IMR-90 (cell line): ENCODE results near the gene SNAP25. TPM values are rescaled to one million over a fixed set of nuclear protein-coding genes. Genes with fewer than 3 reads are reported as not detected.

ENCODE experiments used
- ATAC-seq: fragments of 200-7000 bp; cut with Tn5 transposase; 2 replicates; pipeline ENCODE4 v1.9.1; 2020; ENCODE audit warnings: low read depth, mild to moderate bottlenecking, moderate library complexity
- BruUV-seq: library from RNA; stranded (reverse); fragments of 400-500 nt; replicated peaks from 2 replicates; lab custom pipeline; 2021; lab: Mats Ljungman, UMichigan
- CTCF ChIA-PET: fragments of 300-600 bp; formaldehyde crosslinking; extraction: SDS; loops from one replicate; lab custom pipeline; 2021; ENCODE audit warnings: antibody characterized with exemption; lab: Yijun Ruan, JAX
- POLR2A ChIA-PET: fragments of 300-600 bp; sonication (Branson Sonifier 250); formaldehyde crosslinking; loops from one replicate; lab custom pipeline; 2022; ENCODE audit warnings: antibody characterized with exemption; ENCODE audit not compliant: unreplicated experiment; lab: Charles Lee
- DNase-seq: peaks from one replicate; pipeline ENCODE4 v3.0.0; 2013
- H2AFZ ChIP-seq: replicated peaks from 2 replicates; pipeline ENCODE3; 2013; ENCODE audit warnings: low read length, mild to moderate bottlenecking; ENCODE audit not compliant: poor library complexity
- H2AK5ac ChIP-seq: 2 replicates; pipeline ENCODE4 v1.6.1; 2013; ENCODE audit warnings: low read depth, low read length, inconsistent platforms
- H2AK9ac ChIP-seq: replicated peaks from 2 replicates; pipeline ENCODE3; 2013; ENCODE audit warnings: mild to moderate bottlenecking, low read depth, low read length, moderate library complexity; ENCODE audit not compliant: poor library complexity
- H2BK120ac ChIP-seq: 2 replicates; pipeline ENCODE4 v1.6.1; 2013; ENCODE audit warnings: low read depth, low read length, inconsistent platforms
- H2BK15ac ChIP-seq: 3 replicates; pipeline ENCODE4 v1.6.1; 2013; ENCODE audit warnings: low read depth, low read length, inconsistent platforms
- H2BK20ac ChIP-seq: 2 replicates; pipeline ENCODE4 v1.6.1; 2013; ENCODE audit warnings: low read depth, mild to moderate bottlenecking, inconsistent platforms, low read length, moderate library complexity
- H2BK5ac ChIP-seq: 2 replicates; pipeline ENCODE4 v1.6.1; 2013; ENCODE audit warnings: mild to moderate bottlenecking, low read depth, low read length, inconsistent platforms; ENCODE audit not compliant: poor library complexity, severe bottlenecking
- H3K14ac ChIP-seq: replicated peaks from 2 replicates; pipeline ENCODE4 v1.6.1; 2013; ENCODE audit warnings: low read depth, low read length, inconsistent platforms
- H3K18ac ChIP-seq: 2 replicates; pipeline ENCODE4 v1.6.1; 2013; ENCODE audit warnings: low read depth, low read length, control low read depth
- H3K23ac ChIP-seq: 2 replicates; pipeline ENCODE4 v1.6.1; 2013; ENCODE audit warnings: low read depth, low read length, inconsistent platforms
- H3K27ac ChIP-seq: 2 replicates; pipeline ENCODE4 v1.5.1; 2013; ENCODE audit warnings: mild to moderate bottlenecking, control low read depth, low read length; ENCODE audit not compliant: insufficient read depth
- H3K27me3 ChIP-seq: 2 replicates; pipeline ENCODE4 v1.6.1; 2013; ENCODE audit warnings: low read length; ENCODE audit not compliant: control insufficient read depth, insufficient read depth
- H3K36me3 ChIP-seq: 2 replicates; pipeline ENCODE4 v1.6.1; 2013; ENCODE audit warnings: low read length, mixed read lengths; ENCODE audit not compliant: control insufficient read depth, insufficient read depth
- H3K4ac ChIP-seq: 2 replicates; pipeline ENCODE4 v1.6.1; 2013; ENCODE audit warnings: low read depth, low read length, inconsistent platforms
- H3K4me1 ChIP-seq: 2 replicates; pipeline ENCODE4 v1.6.1; 2013; ENCODE audit warnings: low read length, mixed read lengths; ENCODE audit not compliant: control insufficient read depth, insufficient read depth
- H3K4me2 ChIP-seq: 2 replicates; pipeline ENCODE4 v1.6.1; 2013; ENCODE audit warnings: low read depth, mild to moderate bottlenecking, control low read depth, low read length, moderate library complexity
- H3K4me3 ChIP-seq: 2 replicates; pipeline ENCODE4 v1.5.1; 2013; ENCODE audit warnings: low read depth, mild to moderate bottlenecking, control low read depth, low read length, moderate library complexity; ENCODE audit not compliant: insufficient read depth
- H3K56ac ChIP-seq: 2 replicates; pipeline ENCODE4 v1.6.1; 2013; ENCODE audit warnings: low read length, inconsistent platforms; ENCODE audit not compliant: insufficient read depth; ENCODE audit errors: extremely low read depth
- H3K79me1 ChIP-seq, 2 experiments: 2 replicates each; pipeline ENCODE4 v1.6.1; 2013; ENCODE audit warnings: low read length in 2 of 2, inconsistent platforms in 1 of 2, low read depth in 1 of 2
- H3K9ac ChIP-seq: 2 replicates; pipeline ENCODE4 v1.6.1; 2013; ENCODE audit warnings: low read depth, low read length, control low read depth
- H3K9me1 ChIP-seq: 2 replicates; pipeline ENCODE4 v1.6.1; 2013; ENCODE audit warnings: low read length, inconsistent platforms; ENCODE audit not compliant: insufficient read depth
- H3K9me3 ChIP-seq: 2 replicates; pipeline ENCODE4 v1.6.1; 2013; ENCODE audit warnings: low read length; ENCODE audit not compliant: control insufficient read depth, insufficient read depth
- H4K20me1 ChIP-seq: 2 replicates; pipeline ENCODE4 v1.6.1; 2013; ENCODE audit warnings: low read length, inconsistent platforms; ENCODE audit not compliant: insufficient read depth
- H4K5ac ChIP-seq: 2 replicates; pipeline ENCODE4 v1.6.1; 2013; ENCODE audit warnings: mild to moderate bottlenecking, low read depth, low read length, control low read depth
- H4K8ac ChIP-seq, 2 experiments: 2 replicates each; pipeline ENCODE4 v1.6.1; 2013; ENCODE audit warnings: low read depth in 2 of 2, low read length in 2 of 2, control low read depth in 1 of 2, inconsistent platforms in 1 of 2
- H4K91ac ChIP-seq: 2 replicates; pipeline ENCODE4 v1.6.1; 2013; ENCODE audit warnings: low read depth, low read length, inconsistent platforms; ENCODE audit not compliant: insufficient read depth
- BHLHE40 ChIP-seq: fragments of 150-350 bp; IDR thresholded peaks from 2 replicates; pipeline ENCODE4 v1.6.1; 2016; ENCODE audit warnings: mild to moderate bottlenecking, low read depth, low read length
- CEBPB ChIP-seq: IDR thresholded peaks from 2 replicates; pipeline ENCODE4 v1.6.1; 2012; ENCODE audit warnings: low read depth, low read length, improper control_type of control experiment
- CHD1 ChIP-seq: IDR thresholded peaks from 2 replicates; pipeline ENCODE4 v1.6.1; 2012; ENCODE audit warnings: low read depth, low read length, improper control_type of control experiment
- FOS ChIP-seq: fragments of 150-350 bp; IDR thresholded peaks from 2 replicates; pipeline ENCODE4 v1.6.1; 2016; ENCODE audit warnings: low read depth, low read length
- MAFK ChIP-seq: IDR thresholded peaks from 2 replicates; pipeline ENCODE4 v1.6.1; 2012; ENCODE audit warnings: low read depth, low read length, improper control_type of control experiment
- MAZ ChIP-seq: IDR thresholded peaks from 2 replicates; pipeline ENCODE4 v1.6.1; 2012; ENCODE audit warnings: low read depth, mild to moderate bottlenecking, low read length, improper control_type of control experiment, moderate library complexity, borderline replicate concordance
- NFE2L2 ChIP-seq: fragments of 150-350 bp; IDR thresholded peaks from 2 replicates; pipeline ENCODE4 v1.6.1; 2016; ENCODE audit warnings: low read depth, mild to moderate bottlenecking, low read length
- POLR2A ChIP-seq: IDR thresholded peaks from 2 replicates; pipeline ENCODE4 v1.6.1; 2012; ENCODE audit warnings: mild to moderate bottlenecking, low read depth, low read length
- RAD21 ChIP-seq: IDR thresholded peaks from 2 replicates; pipeline ENCODE4 v1.6.1; 2012; ENCODE audit warnings: low read length, improper control_type of control experiment
- RCOR1 ChIP-seq: IDR thresholded peaks from 2 replicates; pipeline ENCODE4 v1.6.1; 2012; ENCODE audit warnings: mild to moderate bottlenecking, low read length, improper control_type of control experiment; ENCODE audit not compliant: insufficient replicate concordance
- RFX5 ChIP-seq: IDR thresholded peaks from 2 replicates; pipeline ENCODE4 v1.8.0; 2012; ENCODE audit warnings: low read depth, mild to moderate bottlenecking, low read length, moderate library complexity
- SMC3 ChIP-seq: fragments of 150-350 bp; IDR thresholded peaks from 2 replicates; pipeline ENCODE4 v1.6.1; 2016; ENCODE audit warnings: low read depth, mild to moderate bottlenecking, antibody characterized with exemption, low read length, moderate library complexity
- WGBS, 2 experiments: methylation state at CpG; one replicate each; pipeline versions ENCODE4 v1.1.5 to v1.1.7; 2013; ENCODE audit warnings: missing lambda C conversion rate in 2 of 2; ENCODE audit not compliant: insufficient read length in 1 of 2; ENCODE audit errors: extremely low coverage in 2 of 2; 5-methylcytosine and 5-hydroxymethylcytosine counted together
- dilution Hi-C: fragments of 300-500 bp; cut with HindIII; formaldehyde crosslinking; loops from one replicate; pipeline ENCODE4 v1.14.3; 2018; ENCODE audit warnings: low sequenced_read_pairs; ENCODE audit not compliant: unreplicated experiment
- in situ Hi-C: fragments of 300-500 bp; cut with MboI; formaldehyde crosslinking; loops from 3 replicates; pipeline ENCODE4 v1.14.3; 2019; ENCODE audit warnings: low sequenced_read_pairs, inconsistent platforms, mixed read lengths
- intact Hi-C: fragments of 100-400 bp; cut with micrococcal nuclease; formaldehyde crosslinking; loops from 2 replicates; pipeline ENCODE4 v1.10.0; 2022
- polyA plus RNA-seq, 3 experiments: library from polyadenylated mRNA; depleted of rRNA; stranded (reverse); fragments of >200 nt; gene quantifications; 2 replicates each; pipeline ENCODE4 v1.2.3, GENCODE V29; 2012; ENCODE audit warnings: low replicate concordance in 1 of 3
- total RNA-seq: library from RNA; depleted of rRNA; stranded (reverse); fragments of >200 nt; gene quantifications from 2 replicates; pipeline ENCODE4 v1.2.3, GENCODE V29; 2012
- TF ChIP-seq, protein P1 (sequence below): conservative IDR thresholded peaks from 2 replicates; pipeline ENCODE4 v1.5.1; 2012; ENCODE audit warnings: mild to moderate bottlenecking, low read depth, low read length, improper control_type of control experiment
- TF ChIP-seq, protein P2 (sequence below): fragments of 150-350 bp; IDR thresholded peaks from 2 replicates; pipeline ENCODE4 v1.6.1; 2016; ENCODE audit warnings: low read depth, mild to moderate bottlenecking, low read length, moderate library complexity, borderline replicate concordance
- TF ChIP-seq, protein P3 (sequence below): fragments of 150-350 bp; IDR thresholded peaks from 2 replicates; pipeline ENCODE4 v1.6.1; 2017; ENCODE audit warnings: mild to moderate bottlenecking, antibody characterized with exemption, low read length, low read depth

Gene SNAP25
- total and polyA plus RNA-seq, 2 of the 4 experiments (the other 2 are of a cell fraction), result 1.1 to 2.8 TPM

DNA sequence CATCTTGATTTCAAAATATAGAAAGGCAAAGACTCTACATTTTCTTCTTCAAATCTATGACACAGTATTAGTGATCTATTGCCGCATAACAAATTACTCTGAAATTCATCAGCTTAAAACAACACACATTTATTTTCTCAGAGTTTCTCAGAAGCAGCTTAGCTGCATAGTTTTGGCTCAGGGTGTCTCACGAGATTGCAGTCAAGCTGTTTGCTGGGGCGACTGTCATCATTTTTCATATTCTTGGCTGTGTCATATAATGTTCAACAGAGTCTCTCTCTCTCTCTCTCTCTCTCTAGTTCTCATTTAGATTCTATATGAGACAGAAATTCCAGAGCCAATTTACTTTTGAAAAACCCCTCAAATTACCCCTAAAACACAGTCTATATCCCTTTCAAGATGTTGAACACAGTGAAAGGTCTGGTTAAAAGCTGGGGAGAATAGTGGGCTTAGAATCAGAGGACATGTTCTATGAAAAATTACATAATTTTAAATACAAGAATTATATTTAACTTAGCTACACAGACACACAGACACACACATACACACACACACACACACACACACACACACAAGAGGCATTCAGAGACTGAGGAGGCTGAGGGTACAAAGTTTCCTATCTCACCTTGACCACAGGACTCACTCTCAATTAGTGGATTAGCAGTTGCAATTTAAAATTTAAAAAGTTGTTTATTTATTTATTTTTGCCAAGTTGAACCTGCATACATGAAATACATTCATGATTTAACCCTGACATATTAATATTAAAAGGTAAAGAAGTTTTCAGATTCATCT is 128.7 kb downstream of the SNAP25 start:
- H2AK9ac ChIP-seq, result no peak overlapping the region
- no peaks in the 10 kb centered on the region for H3K36me3 ChIP-seq
- peaks cover 3% of the 10 kb centered on the region for H3K4me1 ChIP-seq
- no peaks in the 10 kb centered on the region for H3K9me3 ChIP-seq
- H3K79me1 ChIP-seq, result no peaks in the 10 kb centered on the region
- no peak overlapping the region for H3K56ac ChIP-seq
- H4K8ac ChIP-seq, result no peak overlapping the region
- H3K4ac ChIP-seq, result no peak overlapping the region
- H2AFZ ChIP-seq, result no peak overlapping the region
- ChIA-PET POLR2A (interaction anchor here (0.6 kb wide), 1 partner anchor 66 kb away, joined by 3 read pairs; no protein-coding TSS in a partner anchor), CTCF (interaction anchor here (0.6 to 1.2 kb wide), 3 partner anchors 10 to 26 kb away, joined by 3 to 4 read pairs (median 3); no protein-coding TSS in a partner anchor)
- no peak overlapping the region for H2BK15ac ChIP-seq
- dilution Hi-C loops, result no loop called here
- no peak overlapping the region for H3K14ac ChIP-seq
- H2BK5ac ChIP-seq, result no peak overlapping the region
- H2AK5ac ChIP-seq, result no peak overlapping the region
- no peak overlapping the region for H2BK20ac ChIP-seq
- intact Hi-C loops, result no loop called here
- H4K91ac ChIP-seq, result no peak overlapping the region
- no peaks in the 10 kb centered on the region for H4K20me1 ChIP-seq
- no peak overlapping the region for H3K18ac ChIP-seq
- in situ Hi-C loops, result no loop called here
- H3K9ac ChIP-seq, result no peak overlapping the region
- 100% methylated on average over 1 of the region's 3 CpGs; no CpG with 5 or more reads in 1 of the 2 experiments for WGBS, 2 experiments
- H3K27ac ChIP-seq, result no peak overlapping the region
- no TSS peak for BruUV-seq
- H3K4me3 ChIP-seq, result no peak overlapping the region
- H4K5ac ChIP-seq, result no peak overlapping the region
- DNase-seq (no peak), ATAC-seq (no peak)
- no peak overlapping the region for H3K4me2 ChIP-seq
- no peak overlapping the region for H2BK120ac ChIP-seq
- no peaks in the 10 kb centered on the region; the same call in 1 of the 2 replicates for H3K27me3 ChIP-seq
- peaks cover 3% of the 10 kb centered on the region; the same call in 1 of the 2 replicates for H3K9me1 ChIP-seq
- no peak overlapping the region for H3K23ac ChIP-seq
- TF ChIP-seq MAZ, result no peak
- TF ChIP-seq, protein P1, sequence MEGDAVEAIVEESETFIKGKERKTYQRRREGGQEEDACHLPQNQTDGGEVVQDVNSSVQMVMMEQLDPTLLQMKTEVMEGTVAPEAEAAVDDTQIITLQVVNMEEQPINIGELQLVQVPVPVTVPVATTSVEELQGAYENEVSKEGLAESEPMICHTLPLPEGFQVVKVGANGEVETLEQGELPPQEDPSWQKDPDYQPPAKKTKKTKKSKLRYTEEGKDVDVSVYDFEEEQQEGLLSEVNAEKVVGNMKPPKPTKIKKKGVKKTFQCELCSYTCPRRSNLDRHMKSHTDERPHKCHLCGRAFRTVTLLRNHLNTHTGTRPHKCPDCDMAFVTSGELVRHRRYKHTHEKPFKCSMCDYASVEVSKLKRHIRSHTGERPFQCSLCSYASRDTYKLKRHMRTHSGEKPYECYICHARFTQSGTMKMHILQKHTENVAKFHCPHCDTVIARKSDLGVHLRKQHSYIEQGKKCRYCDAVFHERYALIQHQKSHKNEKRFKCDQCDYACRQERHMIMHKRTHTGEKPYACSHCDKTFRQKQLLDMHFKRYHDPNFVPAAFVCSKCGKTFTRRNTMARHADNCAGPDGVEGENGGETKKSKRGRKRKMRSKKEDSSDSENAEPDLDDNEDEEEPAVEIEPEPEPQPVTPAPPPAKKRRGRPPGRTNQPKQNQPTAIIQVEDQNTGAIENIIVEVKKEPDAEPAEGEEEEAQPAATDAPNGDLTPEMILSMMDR, result no peak
- TF ChIP-seq CHD1, result no peak
- TF ChIP-seq RAD21, result no peak
- no peak for TF ChIP-seq NFE2L2
- no peak for TF ChIP-seq POLR2A
- TF ChIP-seq SMC3, result no peak
- no peak for TF ChIP-seq FOS
- no peak for TF ChIP-seq RCOR1
- no peak for TF ChIP-seq MAFK
- TF ChIP-seq, protein P2, sequence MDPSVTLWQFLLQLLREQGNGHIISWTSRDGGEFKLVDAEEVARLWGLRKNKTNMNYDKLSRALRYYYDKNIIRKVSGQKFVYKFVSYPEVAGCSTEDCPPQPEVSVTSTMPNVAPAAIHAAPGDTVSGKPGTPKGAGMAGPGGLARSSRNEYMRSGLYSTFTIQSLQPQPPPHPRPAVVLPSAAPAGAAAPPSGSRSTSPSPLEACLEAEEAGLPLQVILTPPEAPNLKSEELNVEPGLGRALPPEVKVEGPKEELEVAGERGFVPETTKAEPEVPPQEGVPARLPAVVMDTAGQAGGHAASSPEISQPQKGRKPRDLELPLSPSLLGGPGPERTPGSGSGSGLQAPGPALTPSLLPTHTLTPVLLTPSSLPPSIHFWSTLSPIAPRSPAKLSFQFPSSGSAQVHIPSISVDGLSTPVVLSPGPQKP, result no peak
- TF ChIP-seq BHLHE40, result no peak
- TF ChIP-seq CEBPB, result no peak
- TF ChIP-seq, protein P3, sequence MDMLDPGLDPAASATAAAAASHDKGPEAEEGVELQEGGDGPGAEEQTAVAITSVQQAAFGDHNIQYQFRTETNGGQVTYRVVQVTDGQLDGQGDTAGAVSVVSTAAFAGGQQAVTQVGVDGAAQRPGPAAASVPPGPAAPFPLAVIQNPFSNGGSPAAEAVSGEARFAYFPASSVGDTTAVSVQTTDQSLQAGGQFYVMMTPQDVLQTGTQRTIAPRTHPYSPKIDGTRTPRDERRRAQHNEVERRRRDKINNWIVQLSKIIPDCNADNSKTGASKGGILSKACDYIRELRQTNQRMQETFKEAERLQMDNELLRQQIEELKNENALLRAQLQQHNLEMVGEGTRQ, result no peak
- no peak for TF ChIP-seq RFX5
